Colonic mucosa (tissue), 4 donors: ENCODE data around the gene INTS11. TPM values are rescaled to one million over a fixed set of nuclear protein-coding genes. Genes with fewer than 3 reads are reported as not detected.

Experiments used
- DNase-seq: peaks from one replicate; pipeline ENCODE4 v3.0.0-alpha.2; 2020
- H3K27ac ChIP-seq: fragments of 200-600 bp; one replicate; pipeline ENCODE4 v1.8.0; 2021
- H3K27me3 ChIP-seq: fragments of 200-600 bp; one replicate; pipeline ENCODE4 v1.8.0; 2021
- H3K36me3 ChIP-seq: fragments of 200-600 bp; one replicate; pipeline ENCODE4 v1.8.0; 2021
- H3K4me1 ChIP-seq: fragments of 200-600 bp; one replicate; pipeline ENCODE4 v1.8.0; 2021; ENCODE audit warnings: mild to moderate bottlenecking
- H3K4me3 ChIP-seq: fragments of 200-600 bp; one replicate; pipeline ENCODE4 v1.8.0; 2021
- H3K9ac ChIP-seq, 2 donors: one replicate each; pipeline ENCODE4 v1.7.0; 2013; ENCODE audit warnings: control low read depth in 2 of 2, low read depth in 2 of 2, low read length in 2 of 2
- H3K9me3 ChIP-seq: fragments of 200-600 bp; one replicate; pipeline ENCODE4 v1.8.0; 2021
- intact Hi-C: fragments of 100-400 bp; cut with DNase I; formaldehyde crosslinking; loops from one replicate; pipeline ENCODE4 v1.14.1; 2022
- total RNA-seq, 2 donors: library from RNA; stranded (reverse); fragmentation: NEBNext Ultra II Directional in 1 of 2; extraction: Animal tissue kit (Norgen Biotek cat#: 25700) in 1 of 2; gene quantifications; one replicate each; pipeline ENCODE4 v1.2.1, GENCODE V29; 2021
- TF ChIP-seq, protein P1 (sequence below): fragments of 200-600 bp; IDR thresholded peaks from one replicate; pipeline ENCODE4 v1.8.0; 2022; ENCODE audit warnings: antibody characterized with exemption, mild to moderate bottlenecking
- donor health status: healthy.
- donor health status: DM: no; HTN: no; CAD: no.
- donor health status: DM: no; HTN: no; CAD: no.

INTS11 gene
- total RNA-seq, 2 donors from 2014 or later, result 70.6 to 126 TPM

DNA sequence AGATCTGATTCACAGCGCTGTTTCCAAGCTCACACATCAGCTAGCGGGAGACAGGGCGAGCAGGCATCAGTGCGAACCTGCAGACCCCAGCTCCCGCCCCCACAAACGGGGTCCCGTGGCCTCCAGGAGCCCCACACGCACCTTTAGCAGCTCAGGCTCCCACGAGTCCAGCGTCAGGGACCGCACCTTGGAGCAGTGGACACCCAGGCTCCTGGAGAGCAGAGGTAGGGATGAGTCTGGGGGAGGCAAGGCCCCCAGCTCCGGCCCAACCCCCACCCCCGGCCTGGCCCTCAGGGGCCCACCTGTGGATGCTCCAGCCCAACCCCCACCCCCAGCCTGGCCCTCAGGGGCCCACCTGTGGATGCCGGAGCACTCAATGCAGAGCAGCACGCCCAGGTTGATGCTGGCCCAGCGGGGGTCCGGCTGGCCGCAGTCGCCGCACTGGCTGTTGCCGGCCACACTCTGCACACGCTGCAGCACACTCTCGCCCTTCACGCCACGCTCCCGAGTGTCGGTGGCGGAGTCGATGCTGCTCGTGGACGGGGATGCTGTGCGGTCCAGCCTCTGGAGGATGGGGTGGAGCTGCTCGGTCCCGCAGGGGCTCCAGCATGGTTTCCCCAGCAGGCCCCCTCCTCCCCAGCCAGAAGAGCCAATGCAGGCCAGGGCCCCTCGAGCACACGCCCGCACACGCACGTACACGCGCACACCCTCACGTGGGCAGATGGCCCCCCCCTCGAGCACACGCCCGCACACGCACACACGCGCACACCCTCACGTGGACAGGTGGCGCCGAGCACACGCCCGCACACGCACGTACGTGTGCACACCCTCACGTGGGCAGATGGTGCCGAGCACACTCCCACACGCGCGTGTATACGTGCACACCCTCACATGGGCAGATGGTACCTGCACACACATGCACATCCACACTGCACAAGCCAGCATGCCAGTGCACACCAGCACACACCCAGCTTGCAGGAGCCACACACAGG lies 28.1 kb downstream of the INTS11 start:
- Histone ChIP-seq H3K36me3 (no peaks in the 10 kb centered on the region), H3K4me3 (no peak overlapping the region), H3K27ac (no peak overlapping the region), H3K27me3 (no peaks in the 10 kb centered on the region), H3K4me1 (peaks cover 2% of the 10 kb centered on the region), H3K9me3 (no peaks in the 10 kb centered on the region), H3K9ac (no peak overlapping the region)
- intact Hi-C loops, result loop anchor here (10.0 kb wide), 1 partner anchor 312 kb away; the partner anchor contains the start of gene PERM1
- DNase-seq, result no peak
- TF ChIP-seq, protein P1, sequence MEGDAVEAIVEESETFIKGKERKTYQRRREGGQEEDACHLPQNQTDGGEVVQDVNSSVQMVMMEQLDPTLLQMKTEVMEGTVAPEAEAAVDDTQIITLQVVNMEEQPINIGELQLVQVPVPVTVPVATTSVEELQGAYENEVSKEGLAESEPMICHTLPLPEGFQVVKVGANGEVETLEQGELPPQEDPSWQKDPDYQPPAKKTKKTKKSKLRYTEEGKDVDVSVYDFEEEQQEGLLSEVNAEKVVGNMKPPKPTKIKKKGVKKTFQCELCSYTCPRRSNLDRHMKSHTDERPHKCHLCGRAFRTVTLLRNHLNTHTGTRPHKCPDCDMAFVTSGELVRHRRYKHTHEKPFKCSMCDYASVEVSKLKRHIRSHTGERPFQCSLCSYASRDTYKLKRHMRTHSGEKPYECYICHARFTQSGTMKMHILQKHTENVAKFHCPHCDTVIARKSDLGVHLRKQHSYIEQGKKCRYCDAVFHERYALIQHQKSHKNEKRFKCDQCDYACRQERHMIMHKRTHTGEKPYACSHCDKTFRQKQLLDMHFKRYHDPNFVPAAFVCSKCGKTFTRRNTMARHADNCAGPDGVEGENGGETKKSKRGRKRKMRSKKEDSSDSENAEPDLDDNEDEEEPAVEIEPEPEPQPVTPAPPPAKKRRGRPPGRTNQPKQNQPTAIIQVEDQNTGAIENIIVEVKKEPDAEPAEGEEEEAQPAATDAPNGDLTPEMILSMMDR, result no peak

DNA sequence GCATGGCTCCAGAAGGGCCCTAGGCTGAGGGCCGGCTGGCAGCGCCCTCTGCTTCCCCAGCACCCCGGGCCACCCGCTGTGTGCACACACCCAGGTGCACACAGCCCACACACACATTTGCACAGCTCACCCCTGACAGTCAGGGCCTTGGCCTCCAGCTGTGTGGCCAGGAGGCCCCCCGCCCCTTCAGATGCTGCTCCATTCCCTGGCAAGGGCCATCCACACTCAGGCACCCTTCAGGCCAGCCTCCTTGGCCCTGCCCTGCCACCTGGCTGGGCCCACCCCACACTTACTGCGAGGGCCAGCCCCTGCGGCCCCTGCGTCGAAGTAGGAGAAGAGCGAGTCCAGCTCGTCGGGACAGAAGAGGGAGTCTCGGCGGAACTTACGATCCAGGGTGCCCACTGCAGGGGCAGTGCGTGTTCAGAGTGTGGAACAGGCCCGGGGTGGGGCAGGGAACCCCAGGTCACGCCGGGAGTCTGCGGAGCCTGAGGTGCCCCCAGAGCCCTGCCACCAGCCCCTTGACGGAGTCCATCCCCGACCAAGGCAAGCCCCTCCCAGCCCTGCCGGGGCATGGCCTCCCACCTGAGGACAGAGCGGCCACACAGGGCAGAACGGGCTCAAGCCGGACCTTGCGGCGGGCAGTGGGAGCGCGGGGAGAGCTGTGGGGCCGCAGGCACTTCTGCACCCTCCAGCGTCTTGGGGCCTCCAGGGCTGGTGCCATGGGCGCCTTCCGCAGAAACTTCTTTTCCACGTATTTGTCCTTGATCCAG lies 29.1 kb downstream of the INTS11 start:
- Histone ChIP-seq H3K27me3 (no peaks in the 10 kb centered on the region), H3K4me1 (peaks cover 6% of the 10 kb centered on the region), H3K9ac (no peak overlapping the region), H3K9me3 (no peaks in the 10 kb centered on the region), H3K27ac (no peak overlapping the region), H3K36me3 (no peaks in the 10 kb centered on the region), H3K4me3 (no peak overlapping the region)
- intact Hi-C loops, result loop anchor here (10.0 kb wide), 1 partner anchor 311 kb away; the partner anchor contains the start of gene PERM1
- no peak for DNase-seq
- TF ChIP-seq, protein P1, result no peak

DNA sequence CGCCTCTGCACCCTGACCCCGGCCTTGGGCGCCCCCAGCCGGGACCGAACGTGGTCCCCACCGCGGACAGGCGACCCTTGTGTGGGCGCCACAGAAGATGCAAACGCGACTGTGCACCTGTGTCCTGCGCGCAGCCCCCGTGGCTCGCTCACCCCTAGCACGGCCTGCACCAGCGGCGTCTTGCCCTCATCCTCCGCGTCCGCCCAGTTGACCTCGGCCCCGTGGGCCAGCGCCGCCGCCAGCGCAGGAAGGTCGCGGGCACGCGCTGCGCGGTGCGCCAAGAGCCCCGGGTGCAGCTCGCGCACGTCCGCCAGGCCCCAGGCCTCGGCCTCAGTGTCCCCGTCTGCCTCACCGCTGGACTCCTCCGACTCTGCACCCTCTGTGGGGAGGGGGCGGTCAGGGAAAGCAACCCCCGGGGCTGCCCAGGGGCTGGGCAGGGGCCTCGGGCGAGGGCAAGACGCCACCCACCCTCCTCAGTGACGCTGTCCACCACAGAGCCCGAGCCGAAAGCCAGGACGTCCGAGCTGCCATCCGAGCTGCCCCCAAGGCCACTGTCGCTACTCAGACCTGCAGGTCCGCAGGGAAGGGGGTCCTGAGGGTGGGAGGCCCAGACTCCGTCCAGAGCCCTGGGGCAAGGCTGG lies 30.1 kb downstream of the INTS11 start:
- intact Hi-C loops, result loop anchor here (5.0 to 10.0 kb wide), 2 partner anchors 172 to 310 kb away; partner anchors contain the start of gene PERM1
- no peak overlapping the region for H3K27ac ChIP-seq
- H3K36me3 ChIP-seq, result no peaks in the 10 kb centered on the region

DNA sequence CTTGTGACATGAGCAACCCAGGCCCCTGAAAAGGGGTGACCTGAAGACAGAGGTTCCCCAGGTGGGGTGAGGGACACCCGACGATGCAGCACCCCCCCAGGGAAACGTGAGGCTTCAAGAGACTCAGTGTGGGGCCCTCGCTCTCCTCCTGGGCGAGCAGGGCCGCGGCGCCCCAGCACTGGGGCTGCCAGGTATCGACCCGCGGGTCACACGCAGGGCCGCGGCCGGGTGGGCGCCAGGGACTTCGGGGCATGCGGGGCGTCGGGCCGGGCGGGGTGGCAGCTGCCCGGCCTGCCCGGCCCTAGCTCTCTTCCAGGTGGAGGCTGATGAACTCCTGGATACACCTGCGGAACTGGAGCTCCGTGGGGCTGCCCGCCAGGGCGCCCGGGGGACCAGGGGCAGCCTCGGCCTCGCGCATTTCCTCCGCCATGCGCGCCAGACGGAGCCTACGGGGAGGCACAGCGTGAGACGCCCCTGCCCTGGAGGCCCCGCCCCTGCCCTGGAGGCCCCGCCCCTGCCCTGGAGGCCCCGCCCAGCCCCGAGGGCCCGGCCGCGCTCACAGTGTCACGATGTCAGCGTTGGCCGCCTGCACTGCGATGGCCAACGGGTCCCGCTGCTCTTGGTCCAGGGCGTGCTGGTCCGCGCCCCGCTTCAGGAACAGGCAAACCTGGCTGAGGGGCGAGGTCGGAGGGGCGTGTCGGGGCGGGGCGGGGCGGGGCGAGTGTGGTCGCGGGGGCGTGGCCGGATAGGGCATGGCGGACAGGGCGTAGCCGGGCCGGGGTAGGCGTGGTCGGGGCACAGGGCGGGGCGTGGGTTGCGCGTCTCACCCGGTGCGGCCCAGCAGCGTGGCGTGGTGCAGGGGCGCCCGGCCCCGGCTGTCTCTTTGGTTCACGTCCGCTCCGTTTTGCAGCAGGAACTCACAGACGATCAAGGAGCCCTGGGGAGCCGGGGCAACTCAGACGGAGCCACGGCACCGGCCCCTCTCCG lies 30.9 kb downstream of the INTS11 start:
- Histone ChIP-seq H3K9ac (no peak overlapping the region), H3K9me3 (no peaks in the 10 kb centered on the region), H3K27me3 (no peaks in the 10 kb centered on the region), H3K36me3 (no peaks in the 10 kb centered on the region), H3K4me3 (no peak overlapping the region), H3K27ac (no peak overlapping the region), H3K4me1 (peaks cover 6% of the 10 kb centered on the region)
- DNase-seq, result no peak
- intact Hi-C loops, result loop anchor here (5.0 to 10.0 kb wide), 2 partner anchors 171 to 309 kb away; partner anchors contain the start of gene PERM1
- TF ChIP-seq, protein P1, result no peak

More for the DNA sequence above, 30.1 kb downstream of the INTS11 start:
- no peaks in the 10 kb centered on the region for H3K9me3 ChIP-seq
- no peak for DNase-seq
- no peaks in the 10 kb centered on the region for H3K27me3 ChIP-seq
- no peak overlapping the region for H3K4me3 ChIP-seq
- TF ChIP-seq, protein P1, result no peak
- H3K9ac ChIP-seq, result no peak overlapping the region
- peaks cover 6% of the 10 kb centered on the region for H3K4me1 ChIP-seq
